Measurements from ENCODE around the gene HAT1.

Gene HAT1

DNA sequence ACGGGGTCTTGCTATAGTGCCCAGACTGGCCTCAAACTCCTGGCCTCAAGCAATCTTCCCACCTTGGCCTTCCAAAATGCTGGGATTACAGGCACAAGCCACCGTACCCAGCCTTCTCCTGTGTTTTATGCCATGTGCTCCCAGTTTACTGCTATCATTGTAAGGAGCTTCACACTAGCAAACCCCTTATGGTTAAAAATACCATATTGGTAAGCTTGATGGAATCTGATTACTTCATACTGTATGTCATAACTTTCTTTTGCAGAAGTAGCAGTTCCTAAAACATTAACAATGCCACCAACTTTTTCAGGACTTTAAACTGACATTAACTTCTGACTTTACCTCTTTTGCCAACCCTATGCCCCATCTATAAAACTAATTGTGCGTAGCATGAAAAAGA lies 36.2 kb downstream of the HAT1 start:
- no peak overlapping the region for H3K4me3 ChIP-seq (ENCODE audit: low read depth, low read length)
- no peak for TF ChIP-seq POLR2A (IDR thresholded peaks at IDR 0.05; ENCODE audit: extremely low read depth, insufficient read length)
- TF ChIP-seq, protein P1, sequence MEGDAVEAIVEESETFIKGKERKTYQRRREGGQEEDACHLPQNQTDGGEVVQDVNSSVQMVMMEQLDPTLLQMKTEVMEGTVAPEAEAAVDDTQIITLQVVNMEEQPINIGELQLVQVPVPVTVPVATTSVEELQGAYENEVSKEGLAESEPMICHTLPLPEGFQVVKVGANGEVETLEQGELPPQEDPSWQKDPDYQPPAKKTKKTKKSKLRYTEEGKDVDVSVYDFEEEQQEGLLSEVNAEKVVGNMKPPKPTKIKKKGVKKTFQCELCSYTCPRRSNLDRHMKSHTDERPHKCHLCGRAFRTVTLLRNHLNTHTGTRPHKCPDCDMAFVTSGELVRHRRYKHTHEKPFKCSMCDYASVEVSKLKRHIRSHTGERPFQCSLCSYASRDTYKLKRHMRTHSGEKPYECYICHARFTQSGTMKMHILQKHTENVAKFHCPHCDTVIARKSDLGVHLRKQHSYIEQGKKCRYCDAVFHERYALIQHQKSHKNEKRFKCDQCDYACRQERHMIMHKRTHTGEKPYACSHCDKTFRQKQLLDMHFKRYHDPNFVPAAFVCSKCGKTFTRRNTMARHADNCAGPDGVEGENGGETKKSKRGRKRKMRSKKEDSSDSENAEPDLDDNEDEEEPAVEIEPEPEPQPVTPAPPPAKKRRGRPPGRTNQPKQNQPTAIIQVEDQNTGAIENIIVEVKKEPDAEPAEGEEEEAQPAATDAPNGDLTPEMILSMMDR (IDR thresholded peaks at IDR 0.05; ENCODE audit: low read depth, low read length) = no peak
- peak; percentile 75; the same call in 1 of the 2 replicates for TF ChIP-seq MYC (IDR thresholded peaks at IDR 0.05; ENCODE audit: low read depth, low read length)
- TF ChIP-seq, protein P2, sequence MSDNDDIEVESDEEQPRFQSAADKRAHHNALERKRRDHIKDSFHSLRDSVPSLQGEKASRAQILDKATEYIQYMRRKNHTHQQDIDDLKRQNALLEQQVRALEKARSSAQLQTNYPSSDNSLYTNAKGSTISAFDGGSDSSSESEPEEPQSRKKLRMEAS (IDR thresholded peaks at IDR 0.05; ENCODE audit: low read depth, low read length) = peak; percentile 81
- DNase-seq (ENCODE audit: low read depth) = peak; percentile 82

DNA sequence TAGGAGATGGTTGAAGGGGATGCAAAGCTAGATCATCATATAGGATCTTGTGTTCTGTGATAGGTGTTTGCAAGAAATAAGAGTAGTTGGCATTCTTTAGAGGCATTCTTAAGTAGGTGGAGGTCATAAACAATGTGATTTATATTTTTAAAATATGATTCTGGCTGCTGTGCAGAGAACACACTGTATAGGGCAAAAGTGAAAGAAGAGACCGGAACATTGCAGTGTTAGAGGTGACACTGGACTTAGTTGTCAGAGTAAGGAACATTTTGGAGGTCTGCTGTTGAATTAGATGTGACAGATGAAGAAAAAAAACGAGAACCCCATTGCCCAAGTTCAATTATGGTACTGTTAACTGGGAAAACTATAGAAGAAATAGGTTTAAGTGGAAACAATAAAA lies 37.7 kb downstream of the HAT1 start:
- TF ChIP-seq, protein P2 (IDR thresholded peaks at IDR 0.05; ENCODE audit: low read depth, low read length) = no peak
- no peak for TF ChIP-seq POLR2A (IDR thresholded peaks at IDR 0.05; ENCODE audit: extremely low read depth, insufficient read length)
- TF ChIP-seq, protein P1 (IDR thresholded peaks at IDR 0.05; ENCODE audit: low read depth, low read length) = no peak
- no peak for TF ChIP-seq MYC (IDR thresholded peaks at IDR 0.05; ENCODE audit: low read depth, low read length)
- H3K4me3 ChIP-seq (ENCODE audit: low read depth, low read length) = no peak overlapping the region
- no peak for DNase-seq (ENCODE audit: low read depth)

DNA sequence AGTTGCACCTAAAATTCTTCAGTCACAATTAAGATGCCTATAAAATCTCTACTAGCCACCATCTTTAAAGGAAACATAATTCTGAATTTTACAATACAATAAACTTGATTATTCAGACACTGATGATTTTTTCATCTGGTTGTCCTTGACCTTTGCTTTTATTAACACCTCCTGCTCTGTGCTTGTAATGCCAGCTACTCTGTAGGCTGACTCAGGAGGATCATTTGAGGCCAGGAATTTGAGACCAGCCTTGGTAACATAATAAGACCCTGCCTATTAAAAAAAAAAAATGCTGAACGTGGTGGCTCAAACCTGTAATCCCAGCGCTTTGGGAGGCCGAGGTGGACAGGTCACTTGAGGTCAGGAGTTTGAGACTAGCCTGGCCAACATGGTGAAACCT lies 38.3 kb downstream of the HAT1 start:
- no peak overlapping the region for H3K4me3 ChIP-seq (ENCODE audit: low read depth, low read length)
- no peak for DNase-seq (ENCODE audit: low read depth)
- TF ChIP-seq MYC (IDR thresholded peaks at IDR 0.05; ENCODE audit: low read depth, low read length) (no peak), POLR2A (IDR thresholded peaks at IDR 0.05; ENCODE audit: extremely low read depth, insufficient read length) (no peak)
- TF ChIP-seq, protein P2 (IDR thresholded peaks at IDR 0.05; ENCODE audit: low read depth, low read length) = no peak
- TF ChIP-seq, protein P1 (IDR thresholded peaks at IDR 0.05; ENCODE audit: low read depth, low read length) = no peak

DNA sequence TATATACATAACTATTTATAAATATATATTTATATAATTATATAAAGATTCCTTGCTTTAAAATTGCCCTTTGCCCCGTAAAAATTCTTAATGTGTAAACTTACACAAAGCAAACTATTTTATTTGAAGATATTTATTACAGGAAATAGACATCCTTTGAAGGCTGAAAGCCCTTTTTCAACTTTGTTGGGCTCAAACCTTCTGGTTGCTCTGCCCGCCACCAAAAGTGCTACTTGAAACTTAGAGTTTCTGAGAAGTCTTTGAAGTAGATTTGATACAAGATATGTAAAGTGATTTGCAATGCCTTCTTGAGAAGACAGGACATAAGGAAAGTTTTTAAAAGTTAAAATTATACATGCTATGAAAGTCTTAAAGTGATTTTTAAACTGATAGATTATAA lies 40.9 kb downstream of the HAT1 start:
- no peak for DNase-seq (ENCODE audit: low read depth)
- H3K4me3 ChIP-seq (ENCODE audit: low read depth, low read length) = no peak overlapping the region
- TF ChIP-seq, protein P1 (IDR thresholded peaks at IDR 0.05; ENCODE audit: low read depth, low read length) = no peak
- TF ChIP-seq, protein P2 (IDR thresholded peaks at IDR 0.05; ENCODE audit: low read depth, low read length) = no peak

DNA sequence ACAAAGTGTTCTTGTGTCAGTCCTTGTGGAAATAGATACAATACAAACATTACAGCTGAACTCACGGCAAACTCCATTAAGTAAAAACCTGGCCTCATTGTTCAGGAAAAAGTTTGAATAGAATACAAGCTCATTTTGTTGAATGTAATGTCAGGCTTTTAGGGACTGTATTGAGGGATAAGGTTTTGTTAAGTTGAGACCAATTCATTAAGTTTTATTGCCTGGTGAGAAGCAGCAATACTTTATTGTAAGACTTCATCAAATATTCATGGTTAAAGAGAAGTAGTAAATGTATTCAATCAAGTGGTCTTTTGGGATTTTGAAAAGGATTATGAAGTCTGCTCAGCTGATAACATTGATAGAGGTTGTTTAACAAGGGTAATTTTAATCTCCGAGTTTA lies 42.0 kb downstream of the HAT1 start:
- DNase-seq (ENCODE audit: low read depth) = no peak
- TF ChIP-seq MYC (IDR thresholded peaks at IDR 0.05; ENCODE audit: low read depth, low read length) (no peak), POLR2A (IDR thresholded peaks at IDR 0.05; ENCODE audit: extremely low read depth, insufficient read length) (no peak)
- TF ChIP-seq, protein P2 (IDR thresholded peaks at IDR 0.05; ENCODE audit: low read depth, low read length) = no peak
- TF ChIP-seq, protein P1 (IDR thresholded peaks at IDR 0.05; ENCODE audit: low read depth, low read length) = no peak
- H3K4me3 ChIP-seq (ENCODE audit: low read depth, low read length) = no peak overlapping the region

DNA sequence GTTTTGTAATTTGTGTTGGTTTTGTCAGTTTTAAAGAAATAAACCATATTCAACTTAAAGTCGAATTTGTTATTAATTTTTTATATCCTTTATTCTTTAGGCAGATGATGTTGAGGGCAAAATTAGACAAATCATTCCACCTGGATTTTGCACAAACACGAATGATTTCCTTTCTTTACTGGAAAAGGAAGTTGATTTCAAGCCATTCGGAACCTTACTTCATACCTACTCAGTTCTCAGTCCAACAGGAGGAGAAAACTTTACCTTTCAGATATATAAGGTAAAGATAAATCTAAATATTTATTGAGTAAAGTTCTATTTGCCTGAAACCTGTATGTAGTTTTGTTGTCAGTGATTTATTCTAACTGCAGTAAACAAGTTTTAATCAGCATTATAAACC lies 43.0 kb downstream of the HAT1 start:
- no peak for DNase-seq (ENCODE audit: low read depth)
- TF ChIP-seq, protein P2 (IDR thresholded peaks at IDR 0.05; ENCODE audit: low read depth, low read length) = no peak
- TF ChIP-seq POLR2A (IDR thresholded peaks at IDR 0.05; ENCODE audit: extremely low read depth, insufficient read length) (no peak), MYC (IDR thresholded peaks at IDR 0.05; ENCODE audit: low read depth, low read length) (no peak)
- TF ChIP-seq, protein P1 (IDR thresholded peaks at IDR 0.05; ENCODE audit: low read depth, low read length) = no peak
- no peak overlapping the region for H3K4me3 ChIP-seq (ENCODE audit: low read depth, low read length)
